ENCODE measurements around the gene DPM3.
"Not testable (repeated sequence)": the region's sequence is repeated elsewhere in the genome, so short reads cannot be mapped to it uniquely, and the experiment has no call there.

The DPM3 gene

GRCh38 chr1:155155996-155156643 lies 15.8 kb upstream of the DPM3 start:
- DNase-seq, result not testable (repeated sequence)

- DNase-seq, result no peak
Observed at GRCh38 chr1:155145491-155145890, 5.2 kb upstream of the DPM3 start.

- DNase-seq, result no peak
Observed at GRCh38 chr1:155141749-155142148, 1.4 kb upstream of the DPM3 start.

- DNase-seq, result no peak
Observed at GRCh38 chr1:155140630-155140953, 261 bp upstream of the DPM3 start.

- DNase-seq, result no peak
Observed at GRCh38 chr1:155137154-155137949, 3.0 kb downstream of the DPM3 start.

- no peak for DNase-seq
Observed at GRCh38 chr1:155136748-155137147, 3.6 kb downstream of the DPM3 start.

- peak; percentile 93 for DNase-seq
Observed at GRCh38 chr1:155135415-155136028, 4.8 kb downstream of the DPM3 start, which contains the start of gene SLC50A1. Gene SLC50A1 (plus strand): TSS chr1:155135852. CDS start chr1:155135912, 60 bp downstream.

GRCh38 chr1:155134880-155135414 lies 5.4 kb downstream of the DPM3 start:
- peak; percentile 77 for DNase-seq

- no peak for DNase-seq
Observed at GRCh38 chr1:155134322-155134721, 6.0 kb downstream of the DPM3 start.

- DNase-seq, result no peak
Observed at GRCh38 chr1:155133799-155134281, 6.5 kb downstream of the DPM3 start.

GRCh38 chr1:155131856-155132255 lies 8.5 kb downstream of the DPM3 start:
- no peak for DNase-seq

- DNase-seq, result no peak
Observed at GRCh38 chr1:155131285-155131684, 9.0 kb downstream of the DPM3 start.

- no peak for DNase-seq
Observed at GRCh38 chr1:155130272-155131006, 9.9 kb downstream of the DPM3 start.

- DNase-seq, result no peak
Observed at GRCh38 chr1:155128755-155129473, 11.4 kb downstream of the DPM3 start.

GRCh38 chr1:155127967-155128754 lies 12.2 kb downstream of the DPM3 start:
- no peak for DNase-seq

GRCh38 chr1:155127105-155127966 lies 13.0 kb downstream of the DPM3 start, which contains the start of gene EFNA1:
Gene EFNA1 (plus strand): TSS chr1:155127876. CDS start chr1:155127978, 102 bp downstream.
- DNase-seq, result peak; percentile 39

GRCh38 chr1:155126556-155127104 lies 13.7 kb downstream of the DPM3 start:
- DNase-seq, result peak; percentile 40

GRCh38 chr1:155125946-155126555 lies 14.3 kb downstream of the DPM3 start:
- DNase-seq, result peak; percentile 68

- no peak for DNase-seq
Observed at GRCh38 chr1:155125511-155125945, 14.8 kb downstream of the DPM3 start.
